ENCODE results near the gene RPS19.

RPS19 gene

DNA sequence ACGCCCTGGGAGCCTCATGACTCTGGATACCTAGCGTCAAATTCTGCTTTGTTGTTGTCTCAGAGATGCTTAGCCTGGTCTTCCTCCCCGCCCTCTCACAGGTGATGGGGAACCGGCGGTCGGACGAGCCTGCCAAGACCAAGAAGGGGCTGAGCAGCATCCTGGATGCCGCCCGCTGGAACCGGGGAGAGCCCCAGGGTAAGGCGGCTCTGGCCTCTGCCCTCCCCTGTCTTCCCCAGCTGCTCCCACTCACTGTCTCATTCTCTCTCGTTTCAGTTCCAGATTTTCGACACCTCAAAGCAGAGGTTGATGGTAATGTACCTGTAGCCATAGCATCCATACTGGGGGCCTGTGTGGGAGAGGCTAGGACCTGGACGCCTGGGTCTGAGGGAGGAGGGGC lies 34.3 kb downstream of the RPS19 start:
- no peak overlapping the region for H3K27ac ChIP-seq (ENCODE audit: low read length)

DNA sequence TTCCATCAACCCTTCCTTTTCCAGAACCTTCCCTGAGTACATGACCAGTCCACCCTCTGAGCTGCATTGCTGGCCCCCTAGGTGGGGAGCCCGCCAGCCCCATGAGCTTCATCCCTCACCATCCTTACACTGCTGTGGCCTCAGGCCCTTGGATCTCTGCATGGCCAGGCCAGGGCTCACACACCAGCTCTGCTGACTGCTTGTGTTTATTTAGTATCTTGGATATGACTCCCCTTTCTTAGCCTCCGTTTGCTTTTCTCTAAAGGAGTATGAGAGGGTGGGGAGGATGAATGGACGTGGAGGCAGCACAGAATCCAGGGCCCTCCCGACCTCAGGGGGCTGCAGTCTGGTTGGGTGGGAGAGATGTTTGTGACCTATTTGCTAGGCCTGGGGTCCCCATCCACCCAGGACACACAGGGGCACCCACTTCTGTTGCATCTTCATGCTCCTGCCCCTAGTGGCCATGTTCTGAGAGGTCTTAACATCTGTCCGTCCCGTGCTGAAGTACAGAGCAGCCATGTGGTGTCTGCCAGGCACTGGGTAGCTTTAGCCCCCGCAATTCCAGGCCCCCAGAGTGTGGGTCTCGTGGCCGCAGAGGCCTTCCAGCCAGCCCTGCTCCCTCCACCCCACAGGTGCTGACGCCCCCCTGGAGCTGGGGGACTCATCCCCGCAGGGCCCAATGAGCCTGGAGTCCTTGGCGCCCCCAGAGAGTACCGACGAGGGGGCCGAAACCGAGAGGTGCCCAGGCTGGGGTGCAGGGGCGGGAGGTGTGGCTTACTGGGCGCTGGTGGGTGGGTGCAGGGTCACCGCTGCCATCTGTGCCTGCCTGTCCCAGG lies 35.9 kb downstream of the RPS19 start:
- Histone ChIP-seq H3K4me1 (ENCODE audit: control insufficient read depth, low read depth, low read length) (peaks cover 4% of the 10 kb centered on the region), H3K36me3 (ENCODE audit: control insufficient read depth, low read depth, low read length) (peaks cover 17% of the 10 kb centered on the region)

More for the DNA sequence above, 34.3 kb downstream of the RPS19 start:
- H3K4me3 ChIP-seq (ENCODE audit: low read length) = no peak overlapping the region
- peaks cover 9% of the 10 kb centered on the region for H3K36me3 ChIP-seq (ENCODE audit: control insufficient read depth, low read depth, low read length)
- peaks cover 4% of the 10 kb centered on the region for H3K4me1 ChIP-seq (ENCODE audit: control insufficient read depth, low read depth, low read length)
- no peaks in the 10 kb centered on the region for H3K27me3 ChIP-seq (ENCODE audit: control insufficient read depth, insufficient read depth, low read length)
- H3K9me3 ChIP-seq (ENCODE audit: control insufficient read depth, low read depth, low read length) = no peaks in the 10 kb centered on the region
- H3K9ac ChIP-seq (ENCODE audit: low read length) = no peak overlapping the region

DNA sequence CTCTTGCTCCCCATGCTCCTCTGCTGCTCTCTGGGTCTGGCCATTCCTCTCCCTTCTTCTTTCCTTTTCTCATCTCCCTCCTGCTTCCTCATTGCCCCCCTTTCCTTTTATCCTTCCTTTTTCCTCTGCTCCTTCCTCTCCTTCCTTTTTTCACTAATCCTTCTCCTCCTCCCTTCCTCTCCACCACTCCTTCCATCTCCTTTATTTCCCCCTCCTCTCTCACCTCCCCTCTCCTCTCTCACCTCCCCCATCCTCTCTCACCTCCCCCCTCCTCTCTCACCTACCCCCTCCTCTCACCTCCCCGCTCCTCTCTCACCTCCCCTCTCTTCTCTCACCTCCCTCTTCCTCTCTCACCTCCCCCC lies 36.5 kb downstream of the RPS19 start:
- Histone ChIP-seq H3K36me3 (ENCODE audit: control insufficient read depth, low read depth, low read length) (peaks cover 17% of the 10 kb centered on the region), H3K27ac (ENCODE audit: low read length) (no peak overlapping the region), H3K27me3 (ENCODE audit: control insufficient read depth, insufficient read depth, low read length) (no peaks in the 10 kb centered on the region), H3K4me3 (ENCODE audit: low read length) (no peak overlapping the region), H3K4me1 (ENCODE audit: control insufficient read depth, low read depth, low read length) (peaks cover 4% of the 10 kb centered on the region), H3K9me3 (ENCODE audit: control insufficient read depth, low read depth, low read length) (no peaks in the 10 kb centered on the region), H3K9ac (ENCODE audit: low read length) (no peak overlapping the region)

More for the DNA sequence above, 35.9 kb downstream of the RPS19 start:
- Histone ChIP-seq H3K9ac (ENCODE audit: low read length) (no peak overlapping the region), H3K27me3 (ENCODE audit: control insufficient read depth, insufficient read depth, low read length) (no peaks in the 10 kb centered on the region), H3K9me3 (ENCODE audit: control insufficient read depth, low read depth, low read length) (no peaks in the 10 kb centered on the region), H3K27ac (ENCODE audit: low read length) (no peak overlapping the region), H3K4me3 (ENCODE audit: low read length) (no peak overlapping the region)

DNA sequence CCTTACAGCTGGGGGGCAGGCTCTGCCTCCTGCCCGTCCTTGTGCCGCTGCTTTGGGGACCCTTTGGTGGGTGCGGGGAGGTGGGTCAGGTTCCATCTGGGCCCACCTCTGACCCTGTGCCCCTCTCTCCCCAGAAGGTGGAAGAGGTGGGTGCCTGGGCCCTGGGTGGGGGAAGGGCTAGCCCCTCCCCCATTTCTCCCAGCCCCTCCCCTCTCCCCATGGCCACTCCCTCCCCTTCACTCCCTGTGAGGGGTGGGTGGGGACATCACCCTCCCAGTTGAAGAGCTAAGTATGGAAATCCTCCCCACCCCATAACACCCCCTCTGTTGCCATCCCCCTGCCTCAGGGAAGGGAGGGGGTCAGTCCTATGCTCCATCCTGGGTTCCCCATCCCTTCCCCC lies 37.1 kb downstream of the RPS19 start:
- Histone ChIP-seq H3K36me3 (ENCODE audit: control insufficient read depth, low read depth, low read length) (peaks cover 21% of the 10 kb centered on the region), H3K9me3 (ENCODE audit: control insufficient read depth, low read depth, low read length) (no peaks in the 10 kb centered on the region), H3K27ac (ENCODE audit: low read length) (no peak overlapping the region), H3K4me3 (ENCODE audit: low read length) (no peak overlapping the region), H3K27me3 (ENCODE audit: control insufficient read depth, insufficient read depth, low read length) (no peaks in the 10 kb centered on the region), H3K9ac (ENCODE audit: low read length) (no peak overlapping the region), H3K4me1 (ENCODE audit: control insufficient read depth, low read depth, low read length) (peaks cover 4% of the 10 kb centered on the region)

DNA sequence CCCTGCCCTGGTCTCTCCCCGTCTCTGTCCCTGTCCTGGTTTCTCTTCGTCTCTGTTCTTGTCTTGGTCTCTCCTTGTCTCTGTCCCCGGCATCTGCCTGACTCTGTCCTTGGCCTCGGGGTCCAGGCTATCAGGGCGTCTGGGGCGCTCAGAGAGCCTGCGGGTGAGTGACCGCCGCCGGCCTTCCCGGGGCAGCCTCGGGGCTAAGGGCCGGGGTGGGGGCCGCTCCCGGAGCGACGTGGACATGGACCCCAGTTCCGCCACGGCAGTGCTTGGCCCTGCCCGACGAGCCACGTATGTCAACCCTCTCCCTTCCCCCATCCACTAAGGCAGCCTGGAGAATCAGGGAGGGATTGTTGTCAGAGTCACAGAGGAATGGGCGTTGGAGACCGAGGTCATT lies 37.8 kb downstream of the RPS19 start:
- Histone ChIP-seq H3K36me3 (ENCODE audit: control insufficient read depth, low read depth, low read length) (peaks cover 24% of the 10 kb centered on the region), H3K4me1 (ENCODE audit: control insufficient read depth, low read depth, low read length) (peaks cover 4% of the 10 kb centered on the region), H3K27ac (ENCODE audit: low read length) (no peak overlapping the region), H3K9me3 (ENCODE audit: control insufficient read depth, low read depth, low read length) (no peaks in the 10 kb centered on the region), H3K9ac (ENCODE audit: low read length) (no peak overlapping the region), H3K4me3 (ENCODE audit: low read length) (no peak overlapping the region), H3K27me3 (ENCODE audit: control insufficient read depth, insufficient read depth, low read length) (no peaks in the 10 kb centered on the region)

DNA sequence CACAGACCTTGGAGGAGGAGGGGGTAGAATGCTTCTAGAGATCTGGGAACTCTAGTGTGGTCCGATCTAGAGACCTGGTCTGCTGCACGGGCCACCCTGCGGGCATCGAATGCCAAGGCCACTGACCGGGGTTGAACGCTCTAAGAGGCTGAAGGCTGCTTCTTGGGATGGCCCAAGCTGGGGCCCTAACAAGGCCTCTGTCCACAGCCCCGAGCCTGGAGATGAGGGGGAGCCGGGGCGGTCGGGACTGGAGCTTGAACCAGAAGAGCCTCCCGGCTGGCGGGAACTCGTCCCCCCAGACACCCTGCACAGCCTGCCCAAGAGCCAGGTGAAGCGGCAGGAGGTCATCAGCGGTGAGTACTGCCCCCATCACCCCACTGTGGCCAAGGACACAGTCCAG lies 38.2 kb downstream of the RPS19 start:
- H3K36me3 ChIP-seq (ENCODE audit: control insufficient read depth, low read depth, low read length) = peaks cover 25% of the 10 kb centered on the region

DNA sequence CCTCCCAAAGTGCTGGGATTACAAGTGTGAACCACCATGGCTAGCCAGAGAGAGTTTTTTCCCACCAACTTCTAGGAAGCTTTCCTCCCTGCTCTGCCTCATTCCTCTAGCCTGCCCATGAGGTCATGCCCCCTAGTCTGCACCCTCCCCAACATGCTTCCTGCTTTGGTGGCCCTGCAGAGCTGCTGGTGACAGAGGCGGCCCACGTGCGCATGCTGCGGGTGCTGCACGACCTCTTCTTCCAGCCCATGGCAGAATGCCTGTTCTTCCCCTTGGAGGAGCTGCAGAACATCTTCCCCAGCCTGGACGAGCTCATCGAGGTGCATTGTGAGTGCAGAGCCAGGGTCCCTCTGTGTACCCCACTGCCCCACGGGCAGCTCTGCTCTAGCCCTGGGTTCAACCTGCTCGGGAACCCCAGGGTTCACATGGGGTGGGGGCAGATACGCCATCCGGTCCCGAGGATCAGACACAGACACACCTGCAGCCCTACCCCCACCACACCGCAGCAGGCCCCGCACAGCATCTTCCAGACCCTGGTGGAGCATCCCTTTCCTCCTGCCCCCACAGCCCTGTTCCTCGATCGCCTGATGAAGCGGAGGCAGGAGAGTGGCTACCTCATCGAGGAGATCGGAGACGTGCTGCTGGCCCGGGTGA lies 41.8 kb downstream of the RPS19 start:
- Histone ChIP-seq H3K36me3 (ENCODE audit: control insufficient read depth, low read depth, low read length) (peaks cover 31% of the 10 kb centered on the region), H3K4me1 (ENCODE audit: control insufficient read depth, low read depth, low read length) (no peaks in the 10 kb centered on the region)

More for the DNA sequence above, 38.2 kb downstream of the RPS19 start:
- Histone ChIP-seq H3K27ac (ENCODE audit: low read length) (no peak overlapping the region), H3K9ac (ENCODE audit: low read length) (no peak overlapping the region), H3K9me3 (ENCODE audit: control insufficient read depth, low read depth, low read length) (no peaks in the 10 kb centered on the region), H3K27me3 (ENCODE audit: control insufficient read depth, insufficient read depth, low read length) (no peaks in the 10 kb centered on the region), H3K4me1 (ENCODE audit: control insufficient read depth, low read depth, low read length) (peaks cover 4% of the 10 kb centered on the region), H3K4me3 (ENCODE audit: low read length) (no peak overlapping the region)

DNA sequence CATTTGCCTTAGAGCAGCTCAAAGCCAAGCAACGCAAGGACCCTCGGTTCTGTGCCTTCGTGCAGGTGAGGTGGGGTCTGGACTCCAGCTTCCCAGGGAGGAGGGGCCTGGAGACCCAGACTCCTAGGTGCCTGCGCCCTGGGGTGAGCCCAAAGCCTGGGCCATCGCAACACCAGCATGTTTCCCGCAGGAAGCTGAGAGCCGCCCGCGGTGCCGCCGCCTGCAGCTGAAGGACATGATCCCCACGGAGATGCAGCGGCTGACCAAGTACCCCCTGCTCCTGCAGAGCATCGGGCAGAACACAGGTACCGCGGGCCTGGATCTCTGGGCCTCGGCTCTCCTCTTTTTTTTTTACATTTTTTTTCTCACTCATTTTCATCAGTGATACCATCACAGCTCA lies 42.5 kb downstream of the RPS19 start:
- peaks cover 31% of the 10 kb centered on the region for H3K36me3 ChIP-seq (ENCODE audit: control insufficient read depth, low read depth, low read length)
- H3K27me3 ChIP-seq (ENCODE audit: control insufficient read depth, insufficient read depth, low read length) = no peaks in the 10 kb centered on the region

More for the DNA sequence above, 41.8 kb downstream of the RPS19 start:
- H3K27me3 ChIP-seq (ENCODE audit: control insufficient read depth, insufficient read depth, low read length) = no peaks in the 10 kb centered on the region
- H3K27ac ChIP-seq (ENCODE audit: low read length) = no peak overlapping the region
- H3K9ac ChIP-seq (ENCODE audit: low read length) = no peak overlapping the region
- H3K4me3 ChIP-seq (ENCODE audit: low read length) = no peak overlapping the region
- no peaks in the 10 kb centered on the region for H3K9me3 ChIP-seq (ENCODE audit: control insufficient read depth, low read depth, low read length)

DNA sequence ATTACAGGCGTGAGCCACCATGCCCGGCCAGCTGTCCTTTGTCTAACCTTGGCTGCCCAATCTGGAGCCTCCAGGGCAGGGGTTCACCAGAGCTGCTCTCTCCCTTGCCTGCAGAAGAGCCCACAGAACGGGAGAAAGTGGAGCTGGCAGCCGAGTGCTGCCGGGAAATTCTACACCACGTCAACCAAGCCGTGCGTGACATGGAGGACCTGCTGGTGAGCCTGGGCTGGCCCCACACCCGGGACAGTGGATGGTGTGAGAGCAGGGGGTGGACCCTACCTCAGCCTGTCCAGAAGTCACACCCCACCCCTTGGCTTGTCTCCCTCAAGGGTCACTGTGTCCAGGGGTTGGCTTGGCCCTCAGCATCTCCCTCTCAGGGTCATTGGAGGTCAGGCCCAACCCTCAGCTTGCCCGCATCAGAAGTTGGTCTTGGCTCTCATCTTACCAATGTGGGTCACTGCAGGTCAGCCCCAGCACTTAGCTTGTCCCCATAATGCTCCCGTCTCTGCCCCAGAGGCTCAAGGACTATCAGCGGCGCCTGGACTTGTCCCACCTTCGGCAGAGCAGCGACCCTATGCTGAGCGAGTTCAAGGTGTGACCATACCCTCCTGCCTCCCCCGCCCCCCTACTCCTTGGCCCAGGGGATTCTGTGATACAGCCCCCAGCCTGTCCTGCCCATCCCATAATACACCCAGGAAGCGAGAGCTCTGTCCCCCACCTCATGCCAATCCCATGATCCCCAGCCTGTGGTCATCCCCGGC lies 43.3 kb downstream of the RPS19 start:
- no peak overlapping the region for H3K27ac ChIP-seq (ENCODE audit: low read length)
- no peaks in the 10 kb centered on the region for H3K4me1 ChIP-seq (ENCODE audit: control insufficient read depth, low read depth, low read length)
- H3K9ac ChIP-seq (ENCODE audit: low read length) = no peak overlapping the region
- no peaks in the 10 kb centered on the region for H3K27me3 ChIP-seq (ENCODE audit: control insufficient read depth, insufficient read depth, low read length)
- H3K9me3 ChIP-seq (ENCODE audit: control insufficient read depth, low read depth, low read length) = no peaks in the 10 kb centered on the region
- peaks cover 30% of the 10 kb centered on the region for H3K36me3 ChIP-seq (ENCODE audit: control insufficient read depth, low read depth, low read length)
- no peak overlapping the region for H3K4me3 ChIP-seq (ENCODE audit: low read length)

More for the DNA sequence above, 42.5 kb downstream of the RPS19 start:
- Histone ChIP-seq H3K27ac (ENCODE audit: low read length) (no peak overlapping the region), H3K4me1 (ENCODE audit: control insufficient read depth, low read depth, low read length) (no peaks in the 10 kb centered on the region), H3K9me3 (ENCODE audit: control insufficient read depth, low read depth, low read length) (no peaks in the 10 kb centered on the region), H3K4me3 (ENCODE audit: low read length) (no peak overlapping the region), H3K9ac (ENCODE audit: low read length) (no peak overlapping the region)

DNA sequence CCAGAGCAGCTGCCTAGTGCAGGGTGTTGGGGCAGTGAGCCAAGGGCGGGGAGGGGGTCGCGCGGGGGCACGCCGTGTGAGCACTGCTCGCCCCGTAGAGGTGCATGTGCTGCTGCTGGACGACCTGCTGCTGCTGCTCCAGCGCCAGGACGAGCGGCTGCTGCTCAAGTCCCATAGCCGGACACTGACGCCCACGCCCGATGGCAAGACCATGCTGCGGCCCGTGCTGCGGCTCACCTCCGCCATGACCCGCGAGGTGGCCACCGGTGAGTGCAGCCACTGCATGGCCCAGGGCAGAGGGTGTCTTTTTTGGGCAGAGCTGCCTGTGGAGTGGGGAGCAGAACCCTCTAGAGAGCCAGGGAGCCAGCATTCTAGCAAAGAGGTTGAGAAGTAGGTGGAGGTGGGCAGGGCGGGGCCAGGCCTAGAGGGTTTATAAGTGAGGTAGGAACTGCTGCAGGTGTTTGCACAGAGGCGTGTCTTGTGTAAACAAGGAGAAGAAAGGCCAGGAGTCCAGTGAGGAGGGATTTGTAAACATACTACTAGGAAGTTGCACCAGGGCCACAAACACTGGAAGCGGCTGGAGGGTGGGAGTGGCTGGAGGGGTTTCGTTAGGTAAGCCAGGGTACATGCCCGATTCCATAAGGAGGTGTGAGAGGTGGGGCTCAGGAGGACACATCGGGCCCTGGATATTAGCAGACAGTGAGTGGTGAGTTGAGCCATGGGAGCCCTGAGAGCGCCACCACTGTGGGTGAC lies 44.2 kb downstream of the RPS19 start:
- H3K36me3 ChIP-seq (ENCODE audit: control insufficient read depth, low read depth, low read length) = peaks cover 27% of the 10 kb centered on the region
- no peaks in the 10 kb centered on the region for H3K4me1 ChIP-seq (ENCODE audit: control insufficient read depth, low read depth, low read length)
- no peak overlapping the region for H3K27ac ChIP-seq (ENCODE audit: low read length)
- no peak overlapping the region for H3K4me3 ChIP-seq (ENCODE audit: low read length)
- no peak overlapping the region for H3K9ac ChIP-seq (ENCODE audit: low read length)
- H3K27me3 ChIP-seq (ENCODE audit: control insufficient read depth, insufficient read depth, low read length) = peaks cover 7% of the 10 kb centered on the region
- H3K9me3 ChIP-seq (ENCODE audit: control insufficient read depth, low read depth, low read length) = no peaks in the 10 kb centered on the region
